RPMI7951 (cell line): ENCODE results near the gene ANTXRL. TPM values are rescaled to one million over a fixed set of nuclear protein-coding genes. Genes with fewer than 3 reads are reported as not detected.
"Not testable (repeated sequence)": the region's sequence is repeated elsewhere in the genome, so short reads cannot be mapped to it uniquely, and the experiment has no call there.

Source experiments
- DNase-seq: peaks from one replicate; pipeline ENCODE4 v3.0.0-alpha.2; 2012; ENCODE audit warnings: low read depth
- total RNA-seq: library from RNA; depleted of rRNA; stranded (reverse); fragments of >200 nt; shearing (Covaris generic); gene quantifications from 2 replicates; pipeline ENCODE4 v1.2.3, GENCODE V29; 2014

Gene ANTXRL
- total RNA-seq, 1 experiment from 2014 or later, result not detected

- no peak for DNase-seq
Observed at GRCh38 chr10:46254467-46254866, 32.3 kb upstream of the ANTXRL start.

GRCh38 chr10:46255210-46255609 lies 31.6 kb upstream of the ANTXRL start:
- DNase-seq, result not testable (repeated sequence)

DNA sequence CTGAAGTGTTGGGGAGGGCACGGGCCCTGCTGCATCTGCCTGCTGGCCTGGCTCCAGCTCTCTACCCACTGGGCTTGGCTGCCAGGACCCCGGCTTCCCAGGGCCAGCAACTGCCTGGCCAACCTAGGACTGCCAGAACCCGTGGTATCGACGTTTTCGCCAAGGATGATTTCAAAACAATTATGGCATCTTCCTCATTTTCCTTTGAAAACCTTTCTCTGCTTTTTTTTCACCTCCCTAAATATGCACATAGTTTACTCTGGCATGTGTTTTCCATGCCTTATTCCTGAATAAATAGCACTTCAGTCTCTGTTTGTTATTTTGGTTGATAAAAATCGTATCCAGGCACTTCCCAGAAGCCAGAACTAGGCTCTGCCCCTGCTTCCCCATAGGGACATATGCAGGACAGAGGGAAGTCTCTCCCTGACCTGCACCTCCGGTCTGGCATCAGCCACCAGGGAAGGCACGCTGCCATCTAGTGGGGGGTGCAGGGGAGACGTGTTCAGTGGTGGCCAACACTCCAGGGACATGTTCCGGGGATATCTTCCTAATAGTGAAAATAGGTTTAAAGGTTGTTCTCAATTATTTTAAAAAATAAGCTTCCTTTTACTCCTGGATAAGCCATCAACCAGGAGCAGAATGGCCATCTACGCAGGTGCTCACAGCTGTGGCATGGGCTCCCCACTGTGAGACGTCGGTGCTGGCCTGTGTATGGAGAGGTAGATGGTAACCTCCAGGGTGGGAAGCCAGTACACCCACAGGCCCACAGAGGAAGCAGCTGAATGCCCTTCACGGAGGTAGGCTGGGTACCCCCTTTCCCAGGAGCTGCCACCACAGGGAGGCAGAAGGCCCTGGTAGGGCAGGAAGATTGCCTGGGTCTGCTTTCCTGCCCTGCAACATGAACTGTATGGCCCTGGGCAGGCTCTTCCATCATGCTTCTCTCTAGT lies 30.7 kb upstream of the ANTXRL start:
- DNase-seq, result peak; percentile 32

- DNase-seq, result no peak
Observed at GRCh38 chr10:46257099-46257498, 29.7 kb upstream of the ANTXRL start.

DNA sequence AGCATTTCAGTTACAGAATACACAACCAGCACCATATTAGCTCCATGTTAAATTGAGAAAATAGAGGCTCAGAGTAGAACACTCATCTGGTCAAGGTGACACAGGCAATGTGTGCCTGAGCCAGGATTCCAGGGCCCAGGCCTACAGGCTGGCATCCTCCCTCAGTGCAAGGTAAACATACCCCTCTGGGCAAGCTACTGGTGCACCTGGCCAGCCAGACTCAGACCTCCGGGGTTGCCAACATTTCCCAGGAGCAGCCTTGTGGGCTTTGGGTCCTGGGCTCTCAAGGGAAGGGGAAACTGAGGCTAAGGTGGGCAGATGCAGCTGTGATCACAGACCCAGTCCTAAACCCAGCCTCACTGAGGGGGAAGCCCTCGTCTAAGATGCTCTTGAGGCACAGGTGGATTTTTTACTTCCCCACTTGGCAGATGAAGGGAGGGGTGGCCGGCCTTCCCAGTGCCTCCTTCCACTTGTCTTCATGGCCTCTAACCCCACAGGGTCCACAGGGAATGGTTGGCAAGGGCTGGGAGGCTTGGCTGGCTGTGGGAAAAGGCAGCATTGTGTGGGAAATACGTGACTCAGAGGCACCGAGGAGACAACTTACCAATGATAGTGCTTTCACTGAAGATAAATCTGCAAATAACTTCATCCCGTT lies 23.8 kb upstream of the ANTXRL start:
- not testable (repeated sequence) for DNase-seq

DNA sequence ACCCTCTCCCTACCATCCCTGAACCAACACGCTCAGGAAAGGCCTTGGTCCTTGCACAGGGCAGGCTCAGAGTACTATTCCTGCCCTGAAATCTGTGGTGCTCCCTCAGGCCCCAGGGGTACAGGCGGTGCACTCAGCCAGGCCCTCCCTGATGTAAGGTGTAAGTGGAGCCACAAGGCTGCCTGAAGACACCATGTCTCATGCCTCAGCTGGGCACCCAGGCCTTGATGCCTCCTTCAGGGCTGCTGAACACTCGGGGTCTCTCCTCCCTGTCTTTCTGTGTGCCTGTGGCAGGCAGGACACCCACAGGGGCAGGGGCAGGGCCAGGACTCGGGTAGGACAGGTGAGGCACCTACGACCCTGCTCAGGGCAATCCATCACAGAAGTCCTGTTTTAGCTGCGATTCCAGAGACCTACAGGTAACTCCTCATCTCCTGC lies 22.9 kb upstream of the ANTXRL start:
- no peak for DNase-seq

DNA sequence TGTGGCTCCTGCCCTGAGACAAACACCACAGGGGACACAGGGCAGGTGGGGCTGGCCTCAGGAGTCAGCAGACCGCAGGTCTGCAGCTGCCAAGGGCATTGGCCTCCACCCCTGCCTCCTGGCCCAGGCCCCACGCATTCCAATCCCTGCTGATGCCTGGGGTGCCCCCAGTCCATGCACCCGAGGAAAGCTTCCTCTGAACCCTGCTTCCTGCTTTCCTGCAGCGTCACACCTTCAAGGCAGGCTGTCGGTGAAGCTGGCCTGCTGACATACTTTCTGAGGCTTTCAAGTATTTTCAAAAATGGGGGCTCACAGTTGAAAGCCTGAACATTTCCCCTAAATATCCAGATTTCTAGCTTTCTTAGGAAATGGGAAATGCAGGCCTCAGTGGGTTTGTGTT lies 22.5 kb upstream of the ANTXRL start:
- DNase-seq, result no peak

DNA sequence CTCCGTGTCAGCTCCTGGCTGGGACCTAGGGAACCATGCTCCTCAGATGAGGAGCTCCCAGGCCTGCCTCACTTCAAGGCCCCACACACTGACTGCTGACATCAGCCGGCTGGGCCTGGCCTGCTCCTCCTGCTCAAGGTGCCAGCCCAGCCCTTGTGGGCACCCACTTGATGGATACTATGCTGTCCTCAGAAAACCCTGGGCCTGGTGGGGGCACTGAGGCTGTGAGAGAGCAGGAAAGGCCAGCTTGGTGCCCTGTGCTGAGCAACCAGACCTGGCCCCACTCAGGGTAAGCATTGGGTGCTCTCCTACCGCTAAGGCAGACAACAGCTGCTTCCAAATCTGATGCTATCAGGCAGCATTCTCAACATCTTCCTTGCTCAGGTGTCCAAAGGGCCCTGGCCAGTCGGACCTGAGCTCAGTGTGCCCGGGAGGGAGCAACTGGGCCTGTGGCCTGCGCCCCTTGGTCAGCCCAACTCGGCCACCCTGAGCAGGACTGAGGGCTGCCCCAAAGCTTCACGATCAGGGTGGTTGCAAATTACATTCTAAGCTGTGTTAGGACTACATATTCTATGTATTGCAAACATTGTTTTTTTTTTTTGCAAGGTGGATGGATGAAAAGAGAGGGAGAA lies 21.9 kb upstream of the ANTXRL start:
- DNase-seq, result no peak

- DNase-seq, result not testable (repeated sequence)
Observed at GRCh38 chr10:46265566-46266305, 21.1 kb upstream of the ANTXRL start.

DNA sequence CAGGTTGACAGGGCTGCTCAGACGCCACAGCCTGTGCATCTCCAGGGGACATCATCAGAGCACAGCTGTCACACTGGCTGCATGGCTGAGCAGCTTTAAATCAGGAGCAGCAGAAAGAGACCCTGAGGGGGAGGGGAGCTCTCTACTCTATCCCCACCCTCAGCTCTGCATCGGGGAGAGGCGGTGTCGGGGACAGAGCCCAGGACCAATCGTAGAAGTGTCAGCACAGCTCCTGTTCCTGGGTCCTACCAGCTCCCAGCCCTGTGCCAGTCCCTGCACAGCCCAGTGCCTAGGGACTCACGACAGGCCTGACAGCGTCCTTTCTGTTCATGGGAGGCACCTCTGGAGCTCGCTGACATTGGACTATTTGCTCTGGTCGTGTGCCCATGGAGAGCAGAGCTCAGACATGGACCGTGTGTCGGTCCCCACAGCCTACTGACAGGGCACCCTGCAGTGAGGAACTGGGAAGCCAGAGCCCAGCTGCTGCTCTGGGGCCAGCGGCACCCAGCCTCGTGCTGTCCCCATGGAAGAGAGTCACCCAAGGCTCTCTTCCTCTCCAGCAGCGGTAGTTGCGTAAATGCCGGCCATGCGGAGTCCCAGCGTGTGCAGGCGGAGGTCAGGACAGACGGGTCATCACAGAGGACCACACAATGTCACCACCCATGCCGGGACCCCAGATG lies 20.4 kb upstream of the ANTXRL start:
- DNase-seq, result no peak

GRCh38 chr10:46267132-46267985 lies 19.4 kb upstream of the ANTXRL start:
- no peak for DNase-seq

DNA sequence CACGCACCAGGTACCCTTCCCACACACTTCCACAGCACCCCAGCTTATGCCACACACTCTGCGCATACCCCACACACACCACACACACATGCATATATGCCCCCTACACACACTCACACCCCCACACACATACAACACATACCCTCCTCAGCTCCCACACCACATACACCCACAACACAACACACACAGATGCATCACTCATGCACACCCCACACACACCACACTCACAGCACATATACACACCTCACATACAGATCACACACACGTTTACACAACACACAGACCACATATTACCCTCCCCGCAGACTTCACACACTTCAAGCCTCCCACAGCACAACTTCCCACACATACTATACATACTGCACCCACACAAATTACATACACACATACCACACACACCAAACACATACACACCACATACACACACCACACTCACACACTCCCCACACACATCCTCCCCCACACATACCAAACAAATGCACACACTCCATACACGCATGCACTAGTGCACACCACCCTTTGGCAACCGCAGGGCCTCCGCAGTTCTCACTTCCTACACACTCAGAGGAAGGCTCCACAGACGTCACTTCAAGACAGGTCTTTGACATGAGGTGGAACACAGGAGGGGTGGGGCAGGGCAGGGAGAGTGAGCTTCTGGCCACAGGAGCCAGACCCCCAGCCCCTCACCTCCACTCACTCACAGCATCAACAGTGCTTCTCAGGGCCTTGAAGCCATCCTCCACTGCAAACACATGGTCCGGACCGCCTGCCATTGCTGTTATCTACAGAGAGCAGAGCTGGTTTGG lies 18.5 kb upstream of the ANTXRL start:
- no peak for DNase-seq

GRCh38 chr10:46269554-46270053 lies 17.2 kb upstream of the ANTXRL start:
- DNase-seq, result not testable (repeated sequence)

DNA sequence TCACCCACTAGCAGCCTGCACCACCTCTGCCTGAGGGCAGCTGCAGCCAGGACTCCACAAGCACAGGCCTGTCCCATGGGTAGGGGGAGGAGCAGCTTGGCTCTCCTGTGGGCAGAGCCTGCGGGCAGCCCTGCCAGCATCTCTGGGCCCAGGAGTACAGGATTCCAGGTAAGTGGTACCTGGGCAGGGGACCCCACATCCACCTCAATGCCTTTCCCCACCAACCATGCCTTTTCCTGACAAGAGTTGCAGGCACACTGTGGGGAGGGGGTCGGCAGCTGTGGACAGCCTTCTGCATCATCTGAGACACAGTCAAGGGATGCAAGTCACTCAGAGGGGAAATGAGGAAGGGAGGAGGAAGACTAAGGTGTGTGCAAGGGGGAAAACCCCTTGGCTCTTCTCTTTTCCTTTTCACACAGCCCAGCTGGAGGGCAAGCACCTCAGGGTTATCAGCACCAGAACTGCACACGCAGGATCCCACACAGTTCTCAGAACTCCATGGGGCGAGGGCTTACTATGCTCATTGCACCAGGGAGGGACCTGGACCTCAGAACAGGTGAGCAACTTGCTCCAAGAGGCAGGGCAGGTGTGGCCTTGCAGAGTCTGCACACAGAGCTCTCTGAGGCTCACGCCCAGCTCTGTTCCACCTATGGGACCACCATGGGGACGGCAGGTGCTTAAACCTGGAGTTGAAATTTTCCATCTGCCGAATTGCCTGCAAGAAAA lies 16.5 kb upstream of the ANTXRL start:
- DNase-seq, result no peak

- DNase-seq, result not testable (repeated sequence)
Observed at GRCh38 chr10:46270963-46271530, 15.8 kb upstream of the ANTXRL start.

DNA sequence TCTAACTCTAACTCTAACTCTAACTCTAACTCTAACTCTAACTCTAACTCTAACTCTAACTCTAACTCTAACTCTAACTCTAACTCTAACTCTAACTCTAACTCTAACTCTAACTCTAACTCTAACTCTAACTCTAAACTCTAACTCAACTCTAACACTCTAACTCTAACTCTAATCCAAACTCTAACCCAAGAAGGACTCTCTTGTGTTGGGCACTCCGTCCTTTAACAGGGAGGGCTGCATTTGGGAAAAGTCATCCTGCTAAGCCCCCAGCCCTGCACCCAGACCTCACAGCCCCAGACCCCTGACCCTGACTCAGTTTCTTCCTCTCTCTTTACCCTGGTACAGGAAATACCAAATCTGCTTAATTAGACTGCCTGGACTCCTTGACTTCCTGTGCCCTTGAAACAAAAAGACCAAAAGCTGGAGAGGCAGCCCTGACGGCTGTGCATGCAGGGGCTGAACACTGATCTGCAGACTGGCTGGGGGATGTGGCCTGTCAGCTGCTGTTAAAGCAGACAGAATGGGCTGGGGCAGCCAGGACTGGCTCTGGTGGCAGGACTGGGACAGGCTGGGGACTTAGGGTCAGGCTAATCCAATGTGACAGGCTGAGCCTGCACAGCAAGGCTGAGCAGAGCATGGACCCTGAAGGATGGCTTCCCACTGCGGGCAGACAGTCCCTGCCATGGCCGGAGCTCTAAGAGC lies 14.8 kb upstream of the ANTXRL start:
- not testable (repeated sequence) for DNase-seq

- no peak for DNase-seq
Observed at GRCh38 chr10:46272863-46273415, 13.9 kb upstream of the ANTXRL start.
